Psoas muscle (tissue), 8 donors: Measurements from ENCODE around the gene CNGB1. TPM values are rescaled to one million over a fixed set of nuclear protein-coding genes. Genes with fewer than 3 reads are reported as not detected.

Experiments used
- ATAC-seq, 4 donors: fragments of 200-7000 bp; cut with Tn5 transposase; one replicate each; pipeline ENCODE4 v1.9.1; 2020; ENCODE audit warnings: moderate library complexity in 3 of 4, mild to moderate bottlenecking in 2 of 4
- DNase-seq, 2 donors: peaks; one replicate each; pipeline ENCODE4 v3.0.0-alpha.2; 2020
- H3K27ac ChIP-seq: fragments of 200-600 bp; one replicate; pipeline ENCODE4 v1.8.0; 2022
- H3K27me3 ChIP-seq, 3 donors: fragments of 200-600 bp in 1 of 3; one replicate each; pipeline versions ENCODE4 v1.6.1 to v1.8.0; 2013 to 2022; ENCODE audit warnings: low read length in 2 of 3, mild to moderate bottlenecking in 2 of 3, moderate library complexity in 1 of 3; ENCODE audit not compliant: insufficient read depth in 3 of 3
- H3K36me3 ChIP-seq, 2 donors: fragments of 200-600 bp in 1 of 2; one replicate each; pipeline versions ENCODE4 v1.6.1 to v1.8.0; 2013 to 2022; ENCODE audit warnings: low read depth in 1 of 2, mild to moderate bottlenecking in 1 of 2, moderate library complexity in 1 of 2; ENCODE audit not compliant: insufficient read depth in 1 of 2
- H3K4me1 ChIP-seq: fragments of 200-600 bp; one replicate; pipeline ENCODE4 v1.8.0; 2022
- H3K4me3 ChIP-seq: fragments of 200-600 bp; one replicate; pipeline ENCODE4 v1.8.0; 2022; ENCODE audit warnings: mild to moderate bottlenecking
- H3K9me3 ChIP-seq: fragments of 200-600 bp; one replicate; pipeline ENCODE4 v1.8.0; 2022
- WGBS, 3 donors: extraction: QIAGEN DNeasy Blood & Tissue Kit; methylation state at CpG; one replicate each; pipeline versions ENCODE4 v1.1.6 to v1.1.7; 2013; 5-methylcytosine and 5-hydroxymethylcytosine counted together
- intact Hi-C, 2 donors: fragments of 100-400 bp; cut with DNase I; formaldehyde crosslinking; loops; one replicate each; pipeline versions ENCODE4 v1.11.0 to v1.14.2; 2022
- polyA plus RNA-seq, 3 donors: library from polyadenylated mRNA; stranded (reverse); fragments of 200-250 nt; gene quantifications; one replicate each; pipeline ENCODE4 v1.2.3, GENCODE V29; 2013
- total RNA-seq, 4 donors: library from RNA; stranded (reverse); fragmentation: NEBNext Ultra II Directional in 2 of 4; extraction: Animal tissue kit (Norgen Biotek cat#: 25700) in 2 of 4; gene quantifications; one replicate each; pipeline versions ENCODE4 v1.2.1 to v1.2.4, GENCODE V29; 2021 to 2023
- TF ChIP-seq, protein P1 (sequence below): fragments of 200-600 bp; IDR thresholded peaks from one replicate; pipeline ENCODE4 v1.8.0; 2022; ENCODE audit warnings: antibody characterized with exemption
- donor health status: healthy with polysubstance abuse.
- donor health status: DM: no; HTN: no; CAD: no; lungs with moderate emphysema.
- donor health status: Bipolar disorder and iron deficiency.
- donor health status: healthy.
- donor health status: DM: yes; HTN: yes; CAD: no.
- donor health status: DM: no; HTN: no; CAD: no.
- donor health status: DM: no; HTN: no; CAD: no.
- donor health status: DM: yes; HTN: yes; CAD: no.

The CNGB1 gene
- total and polyA plus RNA-seq, 7 donors = not detected

- no peak for DNase-seq
- H3K4me3 ChIP-seq = no peak overlapping the region
- TF ChIP-seq, protein P1, sequence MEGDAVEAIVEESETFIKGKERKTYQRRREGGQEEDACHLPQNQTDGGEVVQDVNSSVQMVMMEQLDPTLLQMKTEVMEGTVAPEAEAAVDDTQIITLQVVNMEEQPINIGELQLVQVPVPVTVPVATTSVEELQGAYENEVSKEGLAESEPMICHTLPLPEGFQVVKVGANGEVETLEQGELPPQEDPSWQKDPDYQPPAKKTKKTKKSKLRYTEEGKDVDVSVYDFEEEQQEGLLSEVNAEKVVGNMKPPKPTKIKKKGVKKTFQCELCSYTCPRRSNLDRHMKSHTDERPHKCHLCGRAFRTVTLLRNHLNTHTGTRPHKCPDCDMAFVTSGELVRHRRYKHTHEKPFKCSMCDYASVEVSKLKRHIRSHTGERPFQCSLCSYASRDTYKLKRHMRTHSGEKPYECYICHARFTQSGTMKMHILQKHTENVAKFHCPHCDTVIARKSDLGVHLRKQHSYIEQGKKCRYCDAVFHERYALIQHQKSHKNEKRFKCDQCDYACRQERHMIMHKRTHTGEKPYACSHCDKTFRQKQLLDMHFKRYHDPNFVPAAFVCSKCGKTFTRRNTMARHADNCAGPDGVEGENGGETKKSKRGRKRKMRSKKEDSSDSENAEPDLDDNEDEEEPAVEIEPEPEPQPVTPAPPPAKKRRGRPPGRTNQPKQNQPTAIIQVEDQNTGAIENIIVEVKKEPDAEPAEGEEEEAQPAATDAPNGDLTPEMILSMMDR = no peak
- peaks cover 0 to 5% (median 0%) of the 10 kb centered on the region in 3 donors for H3K27me3 ChIP-seq
- no peaks in the 10 kb centered on the region for H3K9me3 ChIP-seq
- H3K36me3 ChIP-seq = no peaks in the 10 kb centered on the region
- no peak for ATAC-seq
- intact Hi-C loops = no loop called here
- no peak overlapping the region for H3K27ac ChIP-seq
- no peaks in the 10 kb centered on the region for H3K4me1 ChIP-seq
- WGBS, 3 donors = 50 to 53% (median 50%) methylated on average over 12 of the region's 12 CpGs
Measured at GRCh38 chr16:57955572-57956188, 15.2 kb downstream of the CNGB1 start.

DNA sequence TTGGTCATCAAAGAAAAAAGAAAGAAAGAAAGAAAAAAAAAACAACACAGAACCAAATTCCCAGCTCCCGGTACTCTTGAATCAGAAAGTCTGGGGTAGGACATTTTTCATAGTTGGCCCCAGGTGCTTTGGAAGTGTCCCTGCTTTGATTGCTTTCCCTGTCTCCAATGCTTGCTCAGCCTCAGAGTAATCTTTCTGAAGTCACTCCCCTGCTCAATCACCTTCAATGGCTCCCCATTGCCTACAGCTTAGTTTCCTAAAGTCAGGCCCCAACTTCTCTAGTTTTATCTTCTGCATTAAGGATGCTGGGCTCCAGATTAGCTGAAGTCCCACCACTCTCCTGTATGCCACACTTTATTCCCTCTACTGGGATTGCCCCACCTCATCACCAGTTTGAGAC lies 17.1 kb downstream of the CNGB1 start:
- Histone ChIP-seq H3K27ac (no peak overlapping the region), H3K27me3 (peaks cover 0 to 5% (median 0%) of the 10 kb centered on the region in 3 donors), H3K4me3 (no peak overlapping the region), H3K9me3 (no peaks in the 10 kb centered on the region), H3K4me1 (no peaks in the 10 kb centered on the region), H3K36me3 (no peaks in the 10 kb centered on the region)
- intact Hi-C loops = no loop called here
- DNase-seq = no peak
- WGBS, 3 donors = 91 to 100% (median 95%) methylated on average over 1 of the region's 1 CpG
- no peak for ATAC-seq
- TF ChIP-seq, protein P1 = no peak

- H3K36me3 ChIP-seq = no peaks in the 10 kb centered on the region
- intact Hi-C loops = no loop called here
- peaks cover 0 to 5% (median 0%) of the 10 kb centered on the region in 3 donors for H3K27me3 ChIP-seq
- no peaks in the 10 kb centered on the region for H3K9me3 ChIP-seq
- no peak for DNase-seq
- 83 to 87% (median 86%) methylated on average over 9 of the region's 9 CpGs for WGBS, 3 donors
- no peak for ATAC-seq
- H3K27ac ChIP-seq = no peak overlapping the region
- H3K4me1 ChIP-seq = no peaks in the 10 kb centered on the region
- no peak overlapping the region for H3K4me3 ChIP-seq
- TF ChIP-seq, protein P1 = no peak
Measured at GRCh38 chr16:57952909-57953308, 18.0 kb downstream of the CNGB1 start.

DNA sequence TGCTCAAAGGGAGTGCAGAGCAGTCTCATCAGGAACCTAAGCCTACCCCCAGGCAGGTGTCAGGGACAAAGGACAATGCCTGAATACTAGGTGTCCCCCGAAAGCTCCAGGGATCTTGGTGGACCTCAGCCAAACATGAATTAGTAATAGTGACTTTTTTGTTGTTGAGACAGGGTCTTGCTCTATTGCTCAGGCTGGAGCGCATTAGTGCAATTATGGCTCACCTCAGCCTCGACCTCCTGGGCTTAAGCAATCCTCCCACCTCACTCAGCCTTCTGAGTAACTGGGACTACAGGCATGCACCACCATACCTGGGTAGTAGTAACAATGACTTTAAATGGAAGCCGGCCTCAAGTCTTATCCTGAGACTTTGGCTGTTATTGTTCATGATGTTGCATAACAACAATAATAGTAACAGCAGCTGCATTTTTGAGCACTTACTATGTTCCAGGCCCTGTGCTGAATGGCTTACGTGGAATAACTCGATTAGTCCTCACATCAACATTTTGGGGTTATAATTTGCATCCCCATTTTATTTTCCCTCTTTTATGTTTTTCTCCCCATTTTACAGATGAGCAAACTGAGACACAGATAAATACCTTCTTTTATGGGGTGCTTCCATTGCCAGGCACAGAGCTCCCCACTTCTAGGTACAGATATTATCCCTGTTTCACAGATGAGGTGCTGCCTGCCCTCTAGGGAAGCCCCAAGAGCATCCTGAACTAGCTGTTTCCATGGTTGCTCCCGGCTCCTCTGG lies 19.5 kb downstream of the CNGB1 start:
- no peak for DNase-seq
- Histone ChIP-seq H3K27ac (no peak overlapping the region), H3K36me3 (no peaks in the 10 kb centered on the region), H3K4me3 (no peak overlapping the region), H3K9me3 (no peaks in the 10 kb centered on the region), H3K4me1 (no peaks in the 10 kb centered on the region), H3K27me3 (peaks cover 0 to 5% (median 0%) of the 10 kb centered on the region in 3 donors)
- WGBS, 3 donors = 78 to 81% (median 80%) methylated on average over 7 of the region's 7 CpGs
- intact Hi-C loops = no loop called here
- TF ChIP-seq, protein P1 = no peak
- ATAC-seq = no peak
